HG02981 (cell line): ENCODE measurements around the gene CRB2.

Source experiments
- ATAC-seq: cut with Tn5 transposase; IDR thresholded peaks from one replicate; pipeline ENCODE4 v1.9.1; 2021; ENCODE audit warnings: mild to moderate bottlenecking, moderate library complexity; ENCODE audit not compliant: unreplicated experiment

Gene CRB2

DNA sequence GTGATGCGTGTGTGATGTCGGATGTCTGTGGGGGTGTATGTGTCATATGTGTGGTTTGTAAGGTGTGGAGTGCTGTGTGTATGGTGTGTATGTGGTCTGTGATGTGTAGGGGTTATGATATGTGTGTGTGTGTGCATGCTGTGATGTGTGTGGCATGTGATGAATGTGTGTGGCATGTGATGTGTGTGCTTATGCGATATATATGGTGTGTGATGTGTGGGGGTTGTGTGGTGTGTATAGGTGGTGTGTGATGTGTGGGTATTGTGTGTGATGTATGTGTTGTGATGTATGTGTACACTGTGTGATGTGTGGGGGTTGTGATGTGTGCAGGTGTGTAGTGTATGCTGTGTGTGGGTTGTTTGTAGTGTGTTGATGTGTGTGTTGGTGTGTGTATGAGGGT is 9.2 kb upstream of the CRB2 start:
- no peak for ATAC-seq

DNA sequence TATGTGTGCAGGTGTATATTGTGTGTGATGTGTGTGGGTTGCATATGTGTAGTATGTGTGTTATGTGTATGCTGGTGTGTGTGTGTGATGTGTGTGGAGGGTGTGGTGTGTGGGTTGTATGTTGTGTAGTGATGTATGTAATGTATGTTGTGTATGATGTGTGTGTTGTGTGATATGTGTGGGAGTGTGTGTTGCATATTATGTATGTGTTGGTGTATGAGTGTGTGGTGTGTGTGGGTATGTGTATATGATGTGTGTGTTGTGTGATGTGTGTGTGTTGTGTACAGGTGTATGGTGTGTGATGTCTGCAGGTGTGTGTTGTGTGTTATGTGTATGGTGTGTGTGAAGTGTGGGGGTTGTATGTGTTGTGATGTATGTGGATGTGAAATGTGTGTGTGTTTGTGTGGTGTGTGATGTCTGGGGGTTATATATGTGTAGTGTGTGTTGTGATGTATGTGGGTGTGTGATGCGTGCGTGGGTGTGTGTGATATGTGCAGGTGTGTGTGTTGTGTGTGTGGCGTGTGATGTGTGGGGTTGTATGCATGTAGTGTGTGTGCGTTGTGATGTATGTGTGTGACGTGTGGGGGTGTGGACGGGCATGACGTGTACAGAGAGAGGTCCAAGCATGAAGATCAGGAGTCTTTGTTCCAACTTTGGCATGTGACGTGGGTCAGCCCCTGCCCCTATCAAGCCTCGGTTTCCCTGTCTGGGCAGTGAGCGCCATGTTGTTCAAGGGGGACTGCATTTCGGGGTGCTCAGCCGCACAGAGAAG is 8.5 kb upstream of the CRB2 start:
- no peak for ATAC-seq

DNA sequence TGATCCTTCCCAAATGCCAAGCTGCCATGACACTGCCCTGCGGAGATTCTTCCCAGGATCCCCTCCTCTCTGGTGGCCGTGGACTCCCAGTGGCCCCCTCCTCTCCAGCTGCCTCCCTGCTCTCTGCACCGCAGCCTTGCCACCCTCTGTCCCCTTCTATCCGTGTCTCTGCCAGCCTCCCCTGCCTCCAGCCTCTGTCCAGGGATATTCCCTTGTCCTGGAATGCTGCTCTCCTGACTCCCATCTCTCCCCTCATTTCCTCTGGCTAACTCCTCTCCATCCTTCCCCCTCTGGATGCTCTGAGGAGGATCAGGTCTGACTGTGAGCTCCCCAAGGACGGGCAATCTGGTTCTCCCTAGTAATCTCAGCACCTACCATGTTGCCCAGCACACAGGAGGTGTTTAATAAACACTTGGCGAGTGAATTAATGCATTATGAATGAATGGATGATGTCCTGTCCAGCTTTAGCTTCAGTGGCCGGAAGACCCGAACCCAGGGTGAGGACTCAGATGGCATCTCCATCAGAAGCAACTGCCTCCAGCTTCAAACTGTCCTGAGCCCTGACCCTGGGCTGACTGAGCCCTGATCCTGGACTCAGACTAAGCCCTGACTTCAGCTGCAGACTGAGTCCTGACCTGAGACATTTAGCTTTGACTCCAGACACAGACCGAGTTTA is 7.5 kb upstream of the CRB2 start:
- no peak for ATAC-seq

DNA sequence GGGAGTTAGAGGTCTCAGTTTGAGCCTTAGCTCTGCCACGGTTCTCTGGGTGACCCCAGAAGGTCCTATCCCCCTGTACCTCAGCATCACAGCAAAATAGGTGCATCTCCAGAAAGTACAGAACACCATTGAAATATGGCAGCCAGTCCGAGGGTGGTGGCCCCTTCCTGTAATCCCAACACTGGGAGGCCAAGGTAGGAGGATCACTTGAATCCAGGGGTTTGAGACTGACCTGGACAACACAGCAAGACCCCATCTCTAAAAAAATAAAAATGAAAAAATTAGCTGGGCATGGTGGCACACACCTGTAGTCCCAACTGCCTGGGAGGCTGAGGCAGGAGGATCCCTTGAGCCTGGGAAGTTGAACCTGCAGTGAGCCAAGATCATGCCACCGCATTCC is 7.0 kb upstream of the CRB2 start:
- ATAC-seq: no peak

DNA sequence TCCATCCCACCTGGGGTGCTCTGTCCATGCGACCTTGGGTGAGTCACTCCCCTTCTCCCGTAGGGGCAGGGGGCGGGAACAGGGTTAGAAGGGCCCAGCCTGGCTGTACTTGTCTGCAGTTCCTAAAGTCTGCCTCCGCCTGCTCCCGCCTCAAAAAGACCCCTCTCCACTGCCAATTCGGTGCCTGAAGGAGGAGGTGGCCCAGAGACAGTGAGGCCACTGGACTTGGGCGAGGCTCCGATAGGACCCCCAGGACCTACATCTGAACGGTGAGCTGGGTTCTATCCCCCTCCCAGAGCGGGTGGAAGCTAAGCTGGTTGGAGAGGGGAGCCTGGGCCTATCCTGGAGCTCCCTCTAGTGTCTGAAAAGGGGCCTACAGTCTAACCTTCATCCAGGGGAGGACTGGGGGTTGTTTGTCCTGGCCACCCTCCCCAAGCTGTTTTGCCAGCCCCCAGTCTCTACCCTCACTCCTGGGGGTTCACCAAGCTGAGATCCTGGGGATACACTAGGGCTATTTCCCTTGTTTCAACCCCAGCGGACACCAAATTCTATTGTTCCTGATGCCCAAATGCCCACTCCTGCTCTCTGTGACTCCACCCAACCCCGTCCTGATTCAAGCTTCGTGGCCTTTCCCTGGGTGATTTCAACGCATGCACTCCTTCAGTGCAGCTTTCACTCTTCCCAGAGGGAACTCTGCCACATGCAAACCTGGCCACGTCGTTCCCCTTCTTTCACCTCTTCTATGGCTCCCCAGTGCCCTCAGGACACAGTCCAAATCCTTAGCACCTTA is 6.1 kb upstream of the CRB2 start:
- ATAC-seq: peak; percentile 54

DNA sequence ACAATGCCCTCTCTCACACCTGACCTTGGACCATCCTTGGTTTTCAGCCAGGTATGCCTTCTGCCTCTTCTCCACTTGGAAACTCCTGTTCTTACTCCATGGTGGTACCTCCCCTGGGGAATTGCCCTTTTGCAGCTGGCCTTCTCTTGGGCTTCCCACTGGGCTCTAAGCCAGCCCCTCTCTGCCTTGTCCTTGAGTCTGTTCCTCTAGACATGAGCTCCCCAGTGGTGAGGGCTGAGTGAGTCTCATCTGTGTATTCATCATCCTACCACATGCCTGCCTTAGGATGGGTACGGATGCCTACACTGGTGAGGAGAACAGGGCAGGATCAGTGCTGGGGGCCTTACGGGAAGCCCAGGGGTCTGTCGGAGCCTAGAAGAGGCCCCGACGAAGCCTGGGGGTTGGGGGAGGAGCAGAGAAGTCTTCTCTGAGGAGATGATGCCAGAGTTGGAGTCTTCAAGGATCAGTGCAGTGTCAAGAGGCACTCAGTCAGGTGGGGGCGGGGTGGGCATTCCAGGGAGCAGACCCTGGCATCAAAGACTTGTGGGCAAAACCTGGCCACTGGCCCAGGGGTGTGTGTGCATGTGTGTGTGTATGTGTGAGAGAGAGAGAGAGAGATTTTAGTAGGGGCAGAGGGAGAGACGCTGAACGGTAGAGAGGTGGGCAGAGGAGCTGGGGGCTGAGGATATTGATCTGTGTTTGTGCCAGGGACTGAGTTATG is 5.2 kb upstream of the CRB2 start:
- no peak for ATAC-seq

DNA sequence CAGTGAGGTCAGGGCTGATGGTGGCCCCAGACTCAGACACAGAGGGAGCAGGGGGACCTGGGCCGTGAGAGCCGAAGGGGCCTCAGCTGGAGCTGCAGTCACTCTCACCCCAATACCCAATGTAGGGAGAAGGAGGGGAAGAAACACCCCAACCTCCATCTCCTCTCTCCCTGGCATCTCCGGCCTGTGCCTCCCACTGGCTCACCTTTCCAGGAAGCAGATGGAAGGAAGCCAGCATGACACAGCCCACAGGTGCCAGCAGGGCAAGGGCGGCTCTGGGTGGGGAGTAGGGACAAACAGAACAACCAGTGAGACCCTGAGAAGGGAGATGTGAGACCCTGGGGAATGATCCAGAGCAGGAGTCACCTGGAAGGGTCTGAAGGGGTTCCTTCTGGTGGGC is 3.0 kb upstream of the CRB2 start:
- ATAC-seq: no peak

DNA sequence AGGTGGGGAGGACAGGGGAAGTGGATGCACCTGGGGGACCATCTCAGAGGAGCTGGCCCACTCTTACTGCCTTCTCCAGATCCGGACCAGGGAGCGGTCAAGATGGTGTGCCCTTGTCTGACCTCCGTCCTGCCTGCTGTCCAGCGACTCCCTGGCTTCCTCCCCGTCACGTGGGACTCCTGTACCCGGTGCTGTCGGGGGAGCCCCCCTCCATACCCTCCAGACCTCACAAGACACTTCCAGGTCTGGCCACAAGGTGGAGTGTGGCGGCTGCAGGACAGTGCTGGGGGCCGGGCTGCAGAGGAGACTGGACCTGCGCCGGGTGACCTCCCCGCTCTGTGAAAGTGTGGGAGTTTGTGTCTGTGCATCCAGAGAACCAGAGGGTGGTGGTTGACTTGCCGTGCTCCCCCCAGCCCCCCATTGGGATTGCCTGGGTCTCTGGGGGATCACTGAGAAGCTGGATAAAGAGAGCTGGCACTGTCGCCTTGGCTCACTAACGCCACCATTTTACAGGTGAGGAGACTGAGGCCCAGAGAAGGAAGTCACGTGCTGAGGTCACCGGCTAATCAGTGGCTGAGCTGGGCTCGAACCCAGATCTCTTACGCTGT is 1.9 kb upstream of the CRB2 start:
- ATAC-seq: peak; percentile 66

DNA sequence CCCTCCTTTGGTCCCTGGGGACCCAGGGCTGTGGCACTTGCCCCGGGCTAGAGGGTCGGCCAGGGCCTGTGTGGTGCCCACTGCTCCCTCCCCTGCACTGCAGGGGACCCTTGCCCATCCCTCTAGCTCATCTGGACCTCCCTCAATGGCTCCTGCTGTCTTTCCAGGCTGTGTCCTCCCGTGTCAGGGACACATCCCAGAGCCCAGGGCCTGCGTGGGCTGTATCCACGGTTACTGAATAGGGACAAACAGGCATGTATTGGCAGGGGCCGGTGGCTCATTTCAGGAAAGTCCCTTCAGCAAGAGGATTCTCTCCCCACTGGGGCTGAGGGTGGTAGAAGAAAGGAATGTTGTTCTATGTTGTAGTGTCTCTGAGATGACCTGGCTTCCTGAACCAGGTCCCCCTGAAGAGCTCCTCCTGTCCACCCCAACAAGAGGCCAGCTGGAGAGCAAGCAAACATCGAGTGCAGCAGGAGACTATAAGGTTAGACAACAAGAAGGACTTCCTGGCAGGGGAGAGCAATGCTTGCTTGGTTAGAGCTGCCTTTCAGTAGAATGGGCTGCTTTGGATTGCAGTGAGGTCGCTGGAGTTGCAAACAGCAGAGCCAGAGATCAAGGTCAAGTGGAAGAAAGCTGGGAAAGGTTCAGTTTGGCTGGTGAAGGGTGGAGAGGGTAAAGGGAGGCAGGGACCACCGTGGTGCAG is 1.0 kb upstream of the CRB2 start:
- no peak for ATAC-seq

DNA sequence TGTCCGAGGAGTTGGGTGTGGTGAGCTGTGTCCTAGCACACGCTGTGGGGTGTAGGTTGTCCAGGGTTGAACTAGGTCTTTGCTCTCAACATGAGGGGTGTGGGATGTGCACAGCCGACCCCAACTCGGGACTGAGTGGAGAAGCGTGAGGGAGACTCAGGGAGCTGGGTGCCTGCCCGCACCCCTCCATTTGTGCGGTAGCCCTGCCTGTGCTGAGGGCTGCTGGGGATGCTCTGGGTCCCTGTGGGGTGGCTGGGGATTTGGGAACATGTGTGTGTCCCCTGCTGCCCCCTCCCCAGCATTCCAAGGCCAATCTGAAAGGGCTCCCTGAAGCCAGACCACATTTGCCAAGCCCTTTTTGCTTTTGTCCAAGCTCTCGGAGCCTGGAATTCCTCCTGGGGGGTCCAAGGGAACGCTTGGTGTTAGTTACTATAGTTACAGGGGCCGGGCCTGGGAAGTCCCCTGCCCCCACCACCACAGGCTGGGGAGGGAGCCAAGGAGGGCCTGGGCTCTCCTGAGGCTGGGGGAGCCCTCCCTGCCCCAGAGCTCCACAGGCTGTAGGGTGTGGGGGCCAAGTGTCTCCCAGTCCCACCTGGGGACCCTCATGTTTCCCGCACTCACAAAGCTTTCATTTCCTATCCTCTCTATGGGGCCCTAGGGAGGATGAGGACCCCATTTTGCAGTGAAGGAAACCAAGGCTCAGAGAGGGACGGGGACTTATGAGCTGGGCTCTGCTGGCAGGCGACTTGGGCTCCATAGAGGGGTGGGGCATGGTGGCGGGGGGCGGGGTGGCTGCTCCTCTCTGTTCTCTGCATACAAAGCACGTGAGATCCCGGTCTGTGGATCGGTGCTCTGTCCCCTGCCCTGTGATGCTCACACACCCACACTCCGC is 1.1 kb downstream of the CRB2 start:
- ATAC-seq: no peak

DNA sequence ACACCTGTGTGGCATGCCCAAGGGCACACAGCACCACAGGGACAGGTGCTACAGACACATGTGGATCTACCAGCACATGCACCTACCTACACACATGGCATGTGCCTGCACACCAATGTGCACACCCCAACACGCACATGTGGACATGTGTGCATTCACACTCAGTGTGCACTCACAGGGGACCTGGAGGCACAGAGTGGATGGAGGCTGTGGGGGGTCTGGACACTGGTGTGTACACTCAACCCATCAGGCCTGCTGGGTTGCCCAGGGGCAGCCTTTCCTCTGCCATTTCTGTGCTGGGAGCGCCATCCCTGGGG is 1.7 kb downstream of the CRB2 start:
- ATAC-seq: no peak

DNA sequence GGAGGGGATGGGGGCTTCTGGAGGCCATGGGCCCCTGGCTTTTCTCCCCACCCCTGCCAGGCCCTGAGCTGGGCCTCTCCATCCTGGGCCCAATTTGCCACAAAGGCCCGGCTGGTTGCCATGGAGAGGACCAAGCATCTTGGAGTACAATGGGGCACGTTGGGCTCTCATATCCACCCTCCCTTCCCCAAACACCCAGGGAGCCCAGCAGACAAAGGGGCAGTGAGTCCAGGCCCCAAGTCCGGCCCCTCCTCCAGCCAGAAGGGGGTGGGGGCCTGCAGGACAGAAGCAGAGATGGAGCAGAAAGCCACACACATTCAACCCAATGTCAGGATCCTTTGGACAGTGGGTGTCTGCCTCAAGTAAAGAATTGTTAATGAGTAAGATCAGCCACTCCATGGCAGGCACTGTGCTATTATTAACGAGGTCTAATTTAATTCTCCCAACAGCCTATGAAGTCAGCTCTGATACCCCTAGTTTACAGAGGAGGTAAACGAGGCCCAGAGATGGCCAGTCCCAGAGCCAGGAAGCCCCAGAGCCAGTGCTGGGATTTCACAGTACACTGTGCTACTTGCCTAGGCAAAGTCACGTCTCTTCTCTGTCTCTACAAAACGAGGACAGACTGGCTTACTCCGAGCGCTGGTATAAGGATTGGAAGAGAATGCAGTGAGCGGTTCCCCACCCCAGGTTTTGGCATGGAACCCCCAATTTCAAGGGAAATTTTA is 2.3 kb downstream of the CRB2 start:
- no peak for ATAC-seq

DNA sequence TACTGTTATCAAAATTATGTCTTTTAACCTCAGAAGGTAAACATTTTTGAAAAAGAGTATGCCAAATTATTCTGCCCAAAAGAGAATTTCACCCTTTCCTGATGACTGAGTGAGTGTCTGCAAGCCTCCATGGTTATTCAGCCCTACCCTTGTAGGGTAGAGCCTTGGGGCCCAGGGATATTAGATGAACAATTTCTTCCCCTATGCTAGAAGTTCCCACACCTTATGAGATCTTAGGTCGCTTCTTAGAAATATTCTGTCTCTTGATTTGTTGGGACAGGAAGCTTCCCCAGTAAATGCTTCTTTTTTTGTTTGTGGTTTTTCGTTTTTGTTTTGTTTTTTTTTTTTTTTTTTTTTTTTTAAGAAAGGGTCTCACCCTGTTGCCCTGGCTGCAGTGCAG is 3.1 kb downstream of the CRB2 start:
- ATAC-seq: no peak

DNA sequence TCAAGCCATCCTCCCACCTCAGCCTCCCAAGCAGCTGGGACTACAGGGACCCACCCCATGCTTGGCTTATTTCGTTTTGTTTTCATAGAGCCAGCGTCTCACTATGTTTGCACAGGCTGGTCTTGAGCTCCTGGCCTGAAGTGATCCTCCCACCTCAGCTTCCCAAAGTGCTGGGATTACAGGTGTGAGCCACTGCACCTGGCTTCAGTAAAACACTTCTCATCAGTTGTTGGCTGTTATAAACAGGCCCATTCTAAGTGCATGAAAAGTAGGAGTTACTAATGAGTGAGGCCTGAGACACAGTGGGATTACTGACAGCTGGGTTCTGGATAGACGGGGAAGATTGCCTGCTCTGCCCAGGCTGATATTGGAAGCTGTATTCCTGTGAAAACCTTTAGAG is 3.5 kb downstream of the CRB2 start:
- ATAC-seq: no peak

DNA sequence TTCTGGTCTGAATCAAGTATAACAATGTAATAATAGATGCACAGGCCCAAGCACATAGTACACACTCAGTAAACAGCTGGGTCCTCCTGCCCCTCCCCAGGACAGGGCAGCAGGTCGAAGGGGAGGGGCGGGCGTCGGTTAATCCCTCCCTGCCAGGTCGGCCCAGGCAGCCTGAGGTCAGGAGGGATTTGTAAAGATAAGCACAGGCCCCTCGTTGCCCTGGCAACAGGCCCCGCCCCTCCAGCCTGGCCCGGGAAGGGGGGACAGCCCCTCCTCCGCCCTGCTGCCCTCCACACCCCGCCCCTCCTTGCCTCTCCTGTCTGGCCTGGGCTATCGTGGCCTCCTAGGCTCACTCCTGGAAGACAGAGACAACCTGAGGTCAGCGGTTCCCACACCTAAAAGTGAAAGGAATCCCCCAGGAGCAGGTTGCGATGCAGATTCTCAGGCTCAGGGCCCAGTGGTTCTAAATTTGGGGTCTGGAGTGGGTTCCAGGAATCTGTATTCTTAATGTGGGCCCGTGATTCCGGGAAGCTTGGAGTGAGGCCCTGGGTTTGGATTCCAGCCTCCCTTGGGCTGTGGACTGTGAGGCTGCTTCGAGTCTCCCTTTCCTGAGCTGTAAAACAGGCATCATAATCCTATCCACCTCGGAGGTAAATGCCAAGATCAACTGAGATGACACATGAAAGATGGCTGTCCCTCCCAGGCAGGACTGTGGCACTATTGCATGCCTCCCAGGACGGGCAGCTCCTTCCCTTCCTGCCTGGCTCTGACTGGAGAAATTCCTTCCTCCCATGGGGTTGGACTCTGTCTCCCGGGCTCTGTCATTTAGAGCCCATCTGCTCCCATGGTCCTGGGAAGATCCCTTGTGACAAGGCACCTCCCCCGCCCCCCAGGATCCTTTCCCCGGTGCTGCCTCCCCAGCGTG is 4.4 kb downstream of the CRB2 start:
- ATAC-seq: peak; percentile 46

DNA sequence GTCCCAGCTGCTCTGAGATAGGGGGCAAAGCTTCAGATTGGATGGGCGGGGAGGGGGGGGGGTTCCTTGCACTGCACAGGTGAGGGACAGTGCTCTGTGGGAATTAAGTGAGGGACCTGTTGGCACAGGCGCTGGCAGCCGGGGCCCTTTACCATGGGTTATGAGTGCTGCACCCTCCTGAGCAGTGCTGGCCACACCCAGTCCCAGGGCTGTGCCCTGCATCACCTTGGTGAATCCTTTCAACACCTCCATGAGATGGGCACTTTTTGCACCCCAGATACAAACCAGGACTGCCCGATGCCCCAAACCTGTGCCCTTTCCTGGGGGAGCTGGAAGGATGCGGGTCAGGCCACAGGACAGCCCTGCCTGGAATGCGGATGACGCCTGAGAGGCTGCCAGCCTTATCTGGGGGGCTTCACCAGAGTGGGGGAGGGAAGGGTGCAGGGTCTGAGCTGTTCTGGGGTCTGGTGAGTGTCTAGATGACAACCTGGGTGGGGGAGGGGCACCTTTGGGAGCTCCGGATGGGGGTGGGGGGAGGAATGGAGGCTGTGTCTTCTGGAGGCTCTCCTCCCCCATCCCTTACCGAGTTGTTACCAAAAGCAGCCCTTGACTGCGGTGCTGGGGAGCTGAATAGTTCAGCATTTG is 5.2 kb downstream of the CRB2 start:
- no peak for ATAC-seq
